Neuronal stem cell (in vitro differentiated cells): ENCODE measurements around the gene CR2.

Experiments
- DNase-seq: peaks from one replicate; pipeline ENCODE4 v3.0.0-alpha.2; 2013; ENCODE audit warnings: low spot score
- H2AFZ ChIP-seq: one replicate; pipeline ENCODE4 v1.6.1; 2013; ENCODE audit warnings: mild to moderate bottlenecking, low read length, inconsistent platforms
- H2AK5ac ChIP-seq: 2 replicates; pipeline ENCODE4 v1.6.1; 2013; ENCODE audit warnings: low read depth, mild to moderate bottlenecking, inconsistent platforms, low read length, moderate library complexity, mixed read lengths
- H2BK120ac ChIP-seq: 2 replicates; pipeline ENCODE4 v1.6.1; 2013; ENCODE audit warnings: low read depth, mild to moderate bottlenecking, inconsistent platforms, low read length, moderate library complexity, mixed read lengths
- H2BK12ac ChIP-seq: one replicate; pipeline ENCODE4 v1.6.1; 2013; ENCODE audit warnings: low read length, inconsistent platforms
- H2BK15ac ChIP-seq: 2 replicates; pipeline ENCODE4 v1.6.1; 2013; ENCODE audit warnings: mild to moderate bottlenecking, low read length, inconsistent platforms, mixed read lengths
- H2BK5ac ChIP-seq: one replicate; pipeline ENCODE4 v1.6.1; 2013; ENCODE audit warnings: inconsistent platforms, mild to moderate bottlenecking, low read length, moderate library complexity
- H3K14ac ChIP-seq: one replicate; pipeline ENCODE4 v1.6.1; 2013; ENCODE audit warnings: low read length, inconsistent platforms
- H3K18ac ChIP-seq: 2 replicates; pipeline ENCODE4 v1.6.1; 2013; ENCODE audit warnings: low read length, inconsistent platforms
- H3K23ac ChIP-seq: 2 replicates; pipeline ENCODE4 v1.6.1; 2013; ENCODE audit warnings: low read depth, mild to moderate bottlenecking, mixed read lengths, low read length, inconsistent platforms; ENCODE audit not compliant: poor library complexity
- H3K27ac ChIP-seq: replicated peaks from 3 replicates; pipeline ENCODE4 v1.5.1; 2013; ENCODE audit warnings: low read length, inconsistent platforms
- H3K27me3 ChIP-seq, 3 experiments: 2 replicates each; pipeline ENCODE4 v1.6.1; 2013; ENCODE audit warnings: low read length in 3 of 3, mild to moderate bottlenecking in 2 of 3, inconsistent platforms in 1 of 3, low read depth in 1 of 3, mixed read lengths in 1 of 3, moderate library complexity in 1 of 3; ENCODE audit not compliant: control insufficient read depth in 3 of 3, insufficient read depth in 3 of 3
- H3K36me3 ChIP-seq, 2 donors: replicated peaks in 1 of 2; 2 replicates each; pipeline ENCODE4 v1.6.1; 2013; ENCODE audit warnings: low read length in 2 of 2; ENCODE audit not compliant: control insufficient read depth in 2 of 2, insufficient read depth in 2 of 2
- H3K4ac ChIP-seq: 2 replicates; pipeline ENCODE4 v1.6.1; 2013; ENCODE audit warnings: inconsistent platforms, mild to moderate bottlenecking, low read length, moderate library complexity
- H3K4me1 ChIP-seq, 2 donors: 1 replicate in 1 of 2; 2 replicates in 1 of 2; pipeline ENCODE4 v1.6.1; 2013; ENCODE audit warnings: low read length in 2 of 2, low read depth in 1 of 2; ENCODE audit not compliant: control insufficient read depth in 2 of 2, insufficient read depth in 1 of 2
- H3K4me2 ChIP-seq: one replicate; pipeline ENCODE4 v1.6.1; 2013; ENCODE audit warnings: mild to moderate bottlenecking, low read length, inconsistent platforms; ENCODE audit not compliant: insufficient read depth, poor library complexity, severe bottlenecking
- H3K4me3 ChIP-seq, 2 donors: 2 replicates each; pipeline ENCODE4 v1.5.1; 2013; ENCODE audit warnings: low read length in 2 of 2, mild to moderate bottlenecking in 2 of 2, inconsistent platforms in 1 of 2, moderate library complexity in 1 of 2
- H3K79me1 ChIP-seq: one replicate; pipeline ENCODE4 v1.6.1; 2013; ENCODE audit warnings: low read depth, mild to moderate bottlenecking, inconsistent platforms, low read length, moderate library complexity
- H3K9ac ChIP-seq: one replicate; pipeline ENCODE4 v1.6.1; 2013; ENCODE audit warnings: mild to moderate bottlenecking, low read depth, low read length, inconsistent platforms; ENCODE audit not compliant: poor library complexity
- H3K9me3 ChIP-seq, 2 donors: replicated peaks in 1 of 2; 2 replicates each; pipeline versions ENCODE3 to v1.6.1; 2013; ENCODE audit warnings: low read length in 2 of 2, mild to moderate bottlenecking in 2 of 2, inconsistent platforms in 1 of 2, low read depth in 1 of 2, mixed read lengths in 1 of 2, moderate library complexity in 1 of 2; ENCODE audit not compliant: control insufficient read depth in 2 of 2, insufficient read depth in 1 of 2
- H4K8ac ChIP-seq: one replicate; pipeline ENCODE4 v1.6.1; 2013; ENCODE audit warnings: low read depth, mild to moderate bottlenecking, inconsistent platforms, low read length, moderate library complexity
- H4K91ac ChIP-seq: one replicate; pipeline ENCODE4 v1.6.1; 2013; ENCODE audit warnings: low read length, low read depth, mild to moderate bottlenecking, inconsistent platforms; ENCODE audit not compliant: poor library complexity
- WGBS, 2 donors: extraction: QIAGEN DNeasy Blood & Tissue Kit; methylation state at CpG; one replicate each; pipeline ENCODE4 v1.1.7; 2013; ENCODE audit warnings: missing lambda C conversion rate in 2 of 2, mixed read lengths in 1 of 2; ENCODE audit not compliant: insufficient read length in 2 of 2, insufficient replicate concordance in 1 of 2; ENCODE audit errors: extremely low coverage in 2 of 2; 5-methylcytosine and 5-hydroxymethylcytosine counted together

CR2 gene

DNA sequence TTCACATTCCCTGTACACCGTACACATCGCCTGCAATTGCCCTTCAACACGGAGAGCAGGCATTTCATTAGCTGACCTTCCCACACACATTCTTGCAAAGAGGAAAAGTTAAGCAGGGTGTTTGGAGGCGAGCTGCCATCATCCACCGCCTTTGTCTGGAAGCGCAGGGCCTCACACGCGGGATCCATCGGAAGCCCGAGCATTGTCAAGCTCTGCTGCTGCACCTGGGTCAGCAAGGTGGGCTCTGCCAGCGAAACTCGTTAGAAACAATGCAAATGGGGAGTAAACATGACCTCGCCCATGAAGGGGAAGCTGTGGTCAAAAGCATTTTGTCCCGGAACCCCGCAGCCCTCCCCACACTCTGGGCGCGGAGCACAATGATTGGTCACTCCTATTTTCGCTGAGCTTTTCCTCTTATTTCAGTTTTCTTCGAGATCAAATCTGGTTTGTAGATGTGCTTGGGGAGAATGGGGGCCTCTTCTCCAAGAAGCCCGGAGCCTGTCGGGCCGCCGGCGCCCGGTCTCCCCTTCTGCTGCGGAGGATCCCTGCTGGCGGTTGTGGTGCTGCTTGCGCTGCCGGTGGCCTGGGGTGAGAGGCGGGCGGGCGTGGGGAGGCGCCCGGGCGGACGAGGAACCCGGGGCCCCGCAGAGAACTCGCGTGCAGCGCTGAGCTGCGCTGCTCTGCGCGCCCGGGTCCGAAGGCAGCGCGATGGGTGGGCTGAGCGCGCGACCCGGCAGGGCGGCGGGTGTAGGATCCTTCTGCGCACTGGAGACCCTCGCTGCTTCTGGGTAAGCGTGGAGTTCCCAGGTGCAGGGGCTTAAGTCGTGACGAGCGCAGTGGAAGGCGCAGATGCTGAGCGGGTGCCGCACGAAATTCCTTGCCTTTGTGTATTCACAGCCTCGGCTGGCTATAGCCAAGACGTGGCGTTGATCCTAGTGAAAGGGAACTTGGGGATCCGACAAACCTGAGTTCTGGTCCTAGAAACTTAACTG, 42.0 kb downstream of the CR2 start, which contains the start of gene CR1:
CR1 (plus strand) TSS at position 357 of the 992 bp plus-strand sequence; CDS start at position 468, 111 bp downstream.
- Histone ChIP-seq H4K91ac (no peak within 1 kb of the TSS), H3K4ac (no peak within 1 kb of the TSS), H2BK120ac (no peak within 1 kb of the TSS), H2BK12ac (no peak within 1 kb of the TSS), H3K27ac (no peak within 1 kb of the TSS), H3K23ac (no peak within 1 kb of the TSS), H2AFZ (peak within 1 kb of the TSS; percentile 86), H3K79me1 (no peaks in the 10 kb centered on the region), H3K14ac (no peak within 1 kb of the TSS), H4K8ac (no peak within 1 kb of the TSS), H3K27me3 (peaks cover 2 to 35% (median 17%) of the 10 kb centered on the region in 3 experiments), H3K9ac (peak within 1 kb of the TSS; percentile 82), H3K9me3 (no peaks in the 10 kb centered on the region), H3K4me3 (peak within 1 kb of the TSS in 1 of 2 donors; percentile 77), H3K18ac (peak within 1 kb of the TSS; percentile 97), H3K4me1 (peaks cover 0 to 2% of the 10 kb centered on the region in 2 donors), H3K36me3 (no peaks in the 10 kb centered on the region), H2BK15ac (no peak within 1 kb of the TSS), H2BK5ac (no peak within 1 kb of the TSS), H3K4me2 (peak within 1 kb of the TSS; percentile 93), H2AK5ac (no peak within 1 kb of the TSS)
- no CpG with 5 or more reads among the region's 68 CpGs for WGBS, 2 donors
- peak; percentile 31 for DNase-seq

DNA sequence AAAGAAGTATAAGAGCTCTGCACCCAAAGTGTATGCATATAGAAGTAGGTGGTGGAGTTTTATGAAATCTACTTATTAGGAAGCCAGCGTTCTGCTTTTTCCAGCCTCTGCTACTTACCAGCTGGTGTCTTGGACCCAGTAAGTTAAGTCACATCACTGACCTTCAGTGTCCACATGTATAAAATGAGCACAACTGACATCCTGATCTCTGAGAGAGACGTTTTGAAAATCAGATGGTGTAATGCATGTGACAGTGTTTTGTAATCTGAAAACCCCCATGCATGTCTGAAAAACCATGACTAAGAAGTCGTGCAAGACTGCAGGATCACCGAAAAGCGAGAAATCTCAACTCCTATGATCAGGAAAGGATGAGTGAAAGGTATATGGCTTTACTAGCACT, 43.8 kb downstream of the CR2 start:
- Histone ChIP-seq H3K27me3 (peaks cover 2 to 47% (median 17%) of the 10 kb centered on the region in 3 experiments), H2AK5ac (no peak overlapping the region), H4K8ac (no peak overlapping the region), H3K14ac (no peak overlapping the region), H4K91ac (no peak overlapping the region), H2BK12ac (no peak overlapping the region), H2BK5ac (no peak overlapping the region), H2BK120ac (no peak overlapping the region), H3K4ac (no peak overlapping the region), H3K18ac (no peak overlapping the region), H3K4me3 (no peak overlapping the region), H3K36me3 (no peaks in the 10 kb centered on the region), H3K4me2 (no peak overlapping the region), H3K79me1 (no peaks in the 10 kb centered on the region), H3K27ac (no peak overlapping the region), H3K9me3 (no peaks in the 10 kb centered on the region), H2AFZ (no peak overlapping the region), H3K4me1 (peaks cover 0 to 2% of the 10 kb centered on the region in 2 donors), H2BK15ac (no peak overlapping the region), H3K23ac (no peak overlapping the region), H3K9ac (no peak overlapping the region)
- no CpG with 5 or more reads among the region's 5 CpGs for WGBS, 2 donors
- DNase-seq, result no peak

DNA sequence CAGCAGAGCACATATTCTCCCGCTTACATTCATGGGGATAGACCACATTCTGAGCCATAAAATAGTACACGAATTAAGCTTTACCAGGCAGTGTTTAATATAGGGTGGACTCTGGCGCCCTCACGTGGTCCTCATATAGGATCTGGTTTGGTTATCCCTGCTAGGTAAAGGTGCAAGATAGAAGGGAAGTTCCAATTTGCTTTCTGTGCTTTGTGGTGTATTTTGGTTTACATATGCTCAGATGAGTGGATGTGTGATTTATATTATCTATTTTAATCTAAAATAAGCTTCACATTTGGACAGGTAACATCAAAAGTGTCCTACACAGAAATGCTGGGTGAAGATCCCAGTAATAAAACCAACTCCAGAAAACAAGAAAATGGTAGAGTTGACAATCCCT, 45.4 kb downstream of the CR2 start:
- Histone ChIP-seq H2BK5ac (no peak overlapping the region), H3K9ac (no peak overlapping the region), H3K4me1 (peaks cover 0 to 2% of the 10 kb centered on the region in 2 donors), H2AK5ac (no peak overlapping the region), H4K91ac (no peak overlapping the region), H4K8ac (no peak overlapping the region), H3K23ac (no peak overlapping the region), H2BK12ac (no peak overlapping the region), H3K79me1 (no peaks in the 10 kb centered on the region), H3K36me3 (no peaks in the 10 kb centered on the region), H3K4me3 (no peak overlapping the region), H3K18ac (no peak overlapping the region), H3K27me3 (peaks cover 2 to 46% (median 17%) of the 10 kb centered on the region in 3 experiments), H2BK120ac (no peak overlapping the region), H3K4ac (no peak overlapping the region), H3K27ac (no peak overlapping the region), H3K14ac (no peak overlapping the region), H2AFZ (no peak overlapping the region), H2BK15ac (no peak overlapping the region), H3K9me3 (no peaks in the 10 kb centered on the region), H3K4me2 (no peak overlapping the region)
- DNase-seq, result peak; percentile 58
- no CpG with 5 or more reads among the region's 4 CpGs for WGBS, 2 donors

DNA sequence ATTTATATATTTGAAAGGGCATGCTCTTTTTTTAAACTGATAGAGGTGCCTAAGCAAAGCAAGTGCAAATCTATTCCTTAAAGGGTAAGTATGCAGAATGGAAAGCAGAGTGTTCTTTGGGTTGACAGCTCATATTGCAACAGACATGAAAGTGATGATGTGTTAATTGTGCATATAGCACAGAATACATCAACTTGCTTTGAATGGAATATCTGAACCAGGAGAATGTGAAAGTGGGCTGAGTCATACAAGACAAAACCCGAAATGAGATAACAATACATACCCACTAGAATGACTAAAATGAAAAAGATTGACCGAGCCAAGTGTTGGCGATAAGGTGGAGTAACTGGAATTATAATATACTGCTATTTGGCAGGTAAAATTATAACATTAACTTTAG, 46.2 kb downstream of the CR2 start:
- Histone ChIP-seq H3K4ac (no peak overlapping the region), H4K8ac (no peak overlapping the region), H3K14ac (no peak overlapping the region), H3K36me3 (no peaks in the 10 kb centered on the region), H3K23ac (no peak overlapping the region), H2AFZ (no peak overlapping the region), H3K9ac (no peak overlapping the region), H2BK12ac (no peak overlapping the region), H2BK120ac (no peak overlapping the region), H3K4me2 (no peak overlapping the region), H2BK15ac (no peak overlapping the region), H3K9me3 (no peaks in the 10 kb centered on the region), H3K18ac (no peak overlapping the region), H3K27ac (no peak overlapping the region), H3K27me3 (peaks cover 2 to 43% (median 17%) of the 10 kb centered on the region in 3 experiments), H3K4me3 (no peak overlapping the region), H2AK5ac (no peak overlapping the region), H4K91ac (no peak overlapping the region), H3K4me1 (peaks cover 0 to 2% of the 10 kb centered on the region in 2 donors), H2BK5ac (no peak overlapping the region), H3K79me1 (no peaks in the 10 kb centered on the region)
- no peak for DNase-seq
- WGBS, 2 donors, result no CpG with 5 or more reads among the region's 3 CpGs
